GM23338 (cell line): Measurements from ENCODE around the gene FBLN2.

Source experiments
- EZH2 ChIP-seq: fragments of 200-600 bp; sonication (generic); IDR thresholded peaks from one replicate; pipeline ENCODE4 v1.8.0; 2017; ENCODE audit warnings: antibody characterized with exemption, mild to moderate bottlenecking, low read depth; ENCODE audit not compliant: unreplicated experiment
- EZH2phosphoT487 ChIP-seq: fragments of 200-600 bp; sonication (generic); IDR thresholded peaks from one replicate; pipeline ENCODE4 v1.8.1; 2018; ENCODE audit warnings: antibody characterized with exemption; ENCODE audit not compliant: unreplicated experiment
- JUNB ChIP-seq: IDR thresholded peaks from one replicate; pipeline ENCODE4 v1.6.1; 2016; ENCODE audit warnings: antibody characterized with exemption; ENCODE audit not compliant: unreplicated experiment
- POLR2AphosphoS5 ChIP-seq: IDR thresholded peaks from 2 replicates; pipeline ENCODE4 v1.6.1; 2016; ENCODE audit warnings: antibody characterized with exemption, low read depth
- ZNF114 ChIP-seq: fragments of 250-450 bp; sonication (Bioruptor Pico); IDR thresholded peaks from 2 replicates; pipeline ENCODE4 v1.5.0; 2020; ENCODE audit warnings: mild to moderate bottlenecking, moderate library complexity
- TF ChIP-seq, protein P1 (sequence below), 2 experiments: fragments of 200-600 bp in 1 of 2; sonication (generic) in 1 of 2; conservative IDR thresholded peaks; 2 replicates each; pipeline versions ENCODE4 v1.5.1 to v1.6.1; 2016 to 2017; ENCODE audit warnings: antibody characterized with exemption in 2 of 2, low read depth in 2 of 2, mild to moderate bottlenecking in 2 of 2, moderate library complexity in 1 of 2
- TF ChIP-seq, protein P2 (sequence below): IDR thresholded peaks from one replicate; pipeline ENCODE4 v1.6.1; 2018; ENCODE audit warnings: antibody characterized with exemption; ENCODE audit not compliant: unreplicated experiment
- TF ChIP-seq, protein P3 (sequence below): IDR thresholded peaks from 2 replicates; pipeline ENCODE4 v1.6.1; 2016; ENCODE audit warnings: antibody characterized with exemption

DNA sequence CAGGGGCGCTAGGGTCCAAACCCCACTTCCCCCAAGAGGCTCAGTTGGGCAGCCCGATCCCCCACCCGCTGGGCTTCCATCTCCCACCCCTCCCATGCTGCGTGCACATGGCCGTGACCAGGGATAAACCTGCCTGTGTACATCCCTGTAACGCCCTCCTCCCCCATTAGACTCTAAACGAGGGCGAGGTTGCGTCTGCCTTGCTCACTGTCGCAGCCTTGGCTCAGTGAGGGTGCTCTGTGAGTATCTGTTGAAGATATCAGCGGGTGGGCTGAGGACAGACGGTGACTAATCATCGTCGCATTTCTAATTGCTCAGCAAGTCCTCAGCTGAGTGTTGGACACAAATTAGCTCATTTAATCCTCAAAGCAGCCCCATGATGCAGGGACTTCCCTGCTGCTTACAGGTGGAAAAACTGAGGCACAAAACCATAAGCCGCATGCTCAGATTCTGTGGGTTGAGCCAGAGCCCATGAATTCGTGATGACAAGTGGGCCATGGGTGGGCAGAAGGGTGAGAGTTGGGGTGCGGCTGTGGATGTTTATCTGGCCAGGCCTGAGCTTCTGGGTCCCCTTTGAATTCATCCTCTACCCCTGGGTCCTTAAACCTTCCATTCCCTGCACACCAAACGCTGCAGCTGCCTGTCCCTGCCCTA lies 26.0 kb downstream of the FBLN2 start:
- TF ChIP-seq, protein P1, sequence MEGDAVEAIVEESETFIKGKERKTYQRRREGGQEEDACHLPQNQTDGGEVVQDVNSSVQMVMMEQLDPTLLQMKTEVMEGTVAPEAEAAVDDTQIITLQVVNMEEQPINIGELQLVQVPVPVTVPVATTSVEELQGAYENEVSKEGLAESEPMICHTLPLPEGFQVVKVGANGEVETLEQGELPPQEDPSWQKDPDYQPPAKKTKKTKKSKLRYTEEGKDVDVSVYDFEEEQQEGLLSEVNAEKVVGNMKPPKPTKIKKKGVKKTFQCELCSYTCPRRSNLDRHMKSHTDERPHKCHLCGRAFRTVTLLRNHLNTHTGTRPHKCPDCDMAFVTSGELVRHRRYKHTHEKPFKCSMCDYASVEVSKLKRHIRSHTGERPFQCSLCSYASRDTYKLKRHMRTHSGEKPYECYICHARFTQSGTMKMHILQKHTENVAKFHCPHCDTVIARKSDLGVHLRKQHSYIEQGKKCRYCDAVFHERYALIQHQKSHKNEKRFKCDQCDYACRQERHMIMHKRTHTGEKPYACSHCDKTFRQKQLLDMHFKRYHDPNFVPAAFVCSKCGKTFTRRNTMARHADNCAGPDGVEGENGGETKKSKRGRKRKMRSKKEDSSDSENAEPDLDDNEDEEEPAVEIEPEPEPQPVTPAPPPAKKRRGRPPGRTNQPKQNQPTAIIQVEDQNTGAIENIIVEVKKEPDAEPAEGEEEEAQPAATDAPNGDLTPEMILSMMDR (conservative IDR thresholded peaks at IDR 0.05; ENCODE audit: low read depth in 2 of 2) = no peak
- TF ChIP-seq JUNB (no peak), EZH2phosphoT487 (no peak), POLR2AphosphoS5 (no peak), EZH2 (no peak), ZNF114 (CRISPR knock-in tag) (no peak)
- TF ChIP-seq, protein P2, sequence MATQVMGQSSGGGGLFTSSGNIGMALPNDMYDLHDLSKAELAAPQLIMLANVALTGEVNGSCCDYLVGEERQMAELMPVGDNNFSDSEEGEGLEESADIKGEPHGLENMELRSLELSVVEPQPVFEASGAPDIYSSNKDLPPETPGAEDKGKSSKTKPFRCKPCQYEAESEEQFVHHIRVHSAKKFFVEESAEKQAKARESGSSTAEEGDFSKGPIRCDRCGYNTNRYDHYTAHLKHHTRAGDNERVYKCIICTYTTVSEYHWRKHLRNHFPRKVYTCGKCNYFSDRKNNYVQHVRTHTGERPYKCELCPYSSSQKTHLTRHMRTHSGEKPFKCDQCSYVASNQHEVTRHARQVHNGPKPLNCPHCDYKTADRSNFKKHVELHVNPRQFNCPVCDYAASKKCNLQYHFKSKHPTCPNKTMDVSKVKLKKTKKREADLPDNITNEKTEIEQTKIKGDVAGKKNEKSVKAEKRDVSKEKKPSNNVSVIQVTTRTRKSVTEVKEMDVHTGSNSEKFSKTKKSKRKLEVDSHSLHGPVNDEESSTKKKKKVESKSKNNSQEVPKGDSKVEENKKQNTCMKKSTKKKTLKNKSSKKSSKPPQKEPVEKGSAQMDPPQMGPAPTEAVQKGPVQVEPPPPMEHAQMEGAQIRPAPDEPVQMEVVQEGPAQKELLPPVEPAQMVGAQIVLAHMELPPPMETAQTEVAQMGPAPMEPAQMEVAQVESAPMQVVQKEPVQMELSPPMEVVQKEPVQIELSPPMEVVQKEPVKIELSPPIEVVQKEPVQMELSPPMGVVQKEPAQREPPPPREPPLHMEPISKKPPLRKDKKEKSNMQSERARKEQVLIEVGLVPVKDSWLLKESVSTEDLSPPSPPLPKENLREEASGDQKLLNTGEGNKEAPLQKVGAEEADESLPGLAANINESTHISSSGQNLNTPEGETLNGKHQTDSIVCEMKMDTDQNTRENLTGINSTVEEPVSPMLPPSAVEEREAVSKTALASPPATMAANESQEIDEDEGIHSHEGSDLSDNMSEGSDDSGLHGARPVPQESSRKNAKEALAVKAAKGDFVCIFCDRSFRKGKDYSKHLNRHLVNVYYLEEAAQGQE = no peak
- TF ChIP-seq, protein P3, sequence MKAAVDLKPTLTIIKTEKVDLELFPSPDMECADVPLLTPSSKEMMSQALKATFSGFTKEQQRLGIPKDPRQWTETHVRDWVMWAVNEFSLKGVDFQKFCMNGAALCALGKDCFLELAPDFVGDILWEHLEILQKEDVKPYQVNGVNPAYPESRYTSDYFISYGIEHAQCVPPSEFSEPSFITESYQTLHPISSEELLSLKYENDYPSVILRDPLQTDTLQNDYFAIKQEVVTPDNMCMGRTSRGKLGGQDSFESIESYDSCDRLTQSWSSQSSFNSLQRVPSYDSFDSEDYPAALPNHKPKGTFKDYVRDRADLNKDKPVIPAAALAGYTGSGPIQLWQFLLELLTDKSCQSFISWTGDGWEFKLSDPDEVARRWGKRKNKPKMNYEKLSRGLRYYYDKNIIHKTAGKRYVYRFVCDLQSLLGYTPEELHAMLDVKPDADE = no peak
